IMR-90 (cell line): ENCODE measurements around the gene ALPK3. TPM values are rescaled to one million over a fixed set of nuclear protein-coding genes. Genes with fewer than 3 reads are reported as not detected.

Source experiments
- ATAC-seq: fragments of 200-7000 bp; cut with Tn5 transposase; 2 replicates; pipeline ENCODE4 v1.9.1; 2020; ENCODE audit warnings: low read depth, mild to moderate bottlenecking, moderate library complexity
- BruUV-seq: library from RNA; stranded (reverse); fragments of 400-500 nt; replicated peaks from 2 replicates; lab custom pipeline; 2021; lab: Mats Ljungman, UMichigan
- CTCF ChIA-PET: fragments of 300-600 bp; formaldehyde crosslinking; extraction: SDS; loops from one replicate; lab custom pipeline; 2021; ENCODE audit warnings: antibody characterized with exemption; lab: Yijun Ruan, JAX
- POLR2A ChIA-PET: fragments of 300-600 bp; sonication (Branson Sonifier 250); formaldehyde crosslinking; loops from one replicate; lab custom pipeline; 2022; ENCODE audit warnings: antibody characterized with exemption; ENCODE audit not compliant: unreplicated experiment; lab: Charles Lee
- DNase-seq: peaks from one replicate; pipeline ENCODE4 v3.0.0; 2013
- H2AFZ ChIP-seq: replicated peaks from 2 replicates; pipeline ENCODE3; 2013; ENCODE audit warnings: low read length, mild to moderate bottlenecking; ENCODE audit not compliant: poor library complexity
- H2AK5ac ChIP-seq: 2 replicates; pipeline ENCODE4 v1.6.1; 2013; ENCODE audit warnings: low read depth, low read length, inconsistent platforms
- H2AK9ac ChIP-seq: replicated peaks from 2 replicates; pipeline ENCODE3; 2013; ENCODE audit warnings: mild to moderate bottlenecking, low read depth, low read length, moderate library complexity; ENCODE audit not compliant: poor library complexity
- H2BK120ac ChIP-seq: 2 replicates; pipeline ENCODE4 v1.6.1; 2013; ENCODE audit warnings: low read depth, low read length, inconsistent platforms
- H2BK15ac ChIP-seq: 3 replicates; pipeline ENCODE4 v1.6.1; 2013; ENCODE audit warnings: low read depth, low read length, inconsistent platforms
- H2BK20ac ChIP-seq: 2 replicates; pipeline ENCODE4 v1.6.1; 2013; ENCODE audit warnings: low read depth, mild to moderate bottlenecking, inconsistent platforms, low read length, moderate library complexity
- H2BK5ac ChIP-seq: 2 replicates; pipeline ENCODE4 v1.6.1; 2013; ENCODE audit warnings: mild to moderate bottlenecking, low read depth, low read length, inconsistent platforms; ENCODE audit not compliant: poor library complexity, severe bottlenecking
- H3K14ac ChIP-seq: replicated peaks from 2 replicates; pipeline ENCODE4 v1.6.1; 2013; ENCODE audit warnings: low read depth, low read length, inconsistent platforms
- H3K18ac ChIP-seq: 2 replicates; pipeline ENCODE4 v1.6.1; 2013; ENCODE audit warnings: low read depth, low read length, control low read depth
- H3K23ac ChIP-seq: 2 replicates; pipeline ENCODE4 v1.6.1; 2013; ENCODE audit warnings: low read depth, low read length, inconsistent platforms
- H3K27ac ChIP-seq: 2 replicates; pipeline ENCODE4 v1.5.1; 2013; ENCODE audit warnings: mild to moderate bottlenecking, control low read depth, low read length; ENCODE audit not compliant: insufficient read depth
- H3K27me3 ChIP-seq: 2 replicates; pipeline ENCODE4 v1.6.1; 2013; ENCODE audit warnings: low read length; ENCODE audit not compliant: control insufficient read depth, insufficient read depth
- H3K36me3 ChIP-seq: 2 replicates; pipeline ENCODE4 v1.6.1; 2013; ENCODE audit warnings: low read length, mixed read lengths; ENCODE audit not compliant: control insufficient read depth, insufficient read depth
- H3K4ac ChIP-seq: 2 replicates; pipeline ENCODE4 v1.6.1; 2013; ENCODE audit warnings: low read depth, low read length, inconsistent platforms
- H3K4me1 ChIP-seq: 2 replicates; pipeline ENCODE4 v1.6.1; 2013; ENCODE audit warnings: low read length, mixed read lengths; ENCODE audit not compliant: control insufficient read depth, insufficient read depth
- H3K4me2 ChIP-seq: 2 replicates; pipeline ENCODE4 v1.6.1; 2013; ENCODE audit warnings: low read depth, mild to moderate bottlenecking, control low read depth, low read length, moderate library complexity
- H3K4me3 ChIP-seq: 2 replicates; pipeline ENCODE4 v1.5.1; 2013; ENCODE audit warnings: low read depth, mild to moderate bottlenecking, control low read depth, low read length, moderate library complexity; ENCODE audit not compliant: insufficient read depth
- H3K56ac ChIP-seq: 2 replicates; pipeline ENCODE4 v1.6.1; 2013; ENCODE audit warnings: low read length, inconsistent platforms; ENCODE audit not compliant: insufficient read depth; ENCODE audit errors: extremely low read depth
- H3K79me1 ChIP-seq, 2 experiments: 2 replicates each; pipeline ENCODE4 v1.6.1; 2013; ENCODE audit warnings: low read length in 2 of 2, inconsistent platforms in 1 of 2, low read depth in 1 of 2
- H3K9ac ChIP-seq: 2 replicates; pipeline ENCODE4 v1.6.1; 2013; ENCODE audit warnings: low read depth, low read length, control low read depth
- H3K9me1 ChIP-seq: 2 replicates; pipeline ENCODE4 v1.6.1; 2013; ENCODE audit warnings: low read length, inconsistent platforms; ENCODE audit not compliant: insufficient read depth
- H3K9me3 ChIP-seq: 2 replicates; pipeline ENCODE4 v1.6.1; 2013; ENCODE audit warnings: low read length; ENCODE audit not compliant: control insufficient read depth, insufficient read depth
- H4K20me1 ChIP-seq: 2 replicates; pipeline ENCODE4 v1.6.1; 2013; ENCODE audit warnings: low read length, inconsistent platforms; ENCODE audit not compliant: insufficient read depth
- H4K5ac ChIP-seq: 2 replicates; pipeline ENCODE4 v1.6.1; 2013; ENCODE audit warnings: mild to moderate bottlenecking, low read depth, low read length, control low read depth
- H4K8ac ChIP-seq, 2 experiments: 2 replicates each; pipeline ENCODE4 v1.6.1; 2013; ENCODE audit warnings: low read depth in 2 of 2, low read length in 2 of 2, control low read depth in 1 of 2, inconsistent platforms in 1 of 2
- H4K91ac ChIP-seq: 2 replicates; pipeline ENCODE4 v1.6.1; 2013; ENCODE audit warnings: low read depth, low read length, inconsistent platforms; ENCODE audit not compliant: insufficient read depth
- CEBPB ChIP-seq: IDR thresholded peaks from 2 replicates; pipeline ENCODE4 v1.6.1; 2012; ENCODE audit warnings: low read depth, low read length, improper control_type of control experiment
- POLR2A ChIP-seq: IDR thresholded peaks from 2 replicates; pipeline ENCODE4 v1.6.1; 2012; ENCODE audit warnings: mild to moderate bottlenecking, low read depth, low read length
- RAD21 ChIP-seq: IDR thresholded peaks from 2 replicates; pipeline ENCODE4 v1.6.1; 2012; ENCODE audit warnings: low read length, improper control_type of control experiment
- RCOR1 ChIP-seq: IDR thresholded peaks from 2 replicates; pipeline ENCODE4 v1.6.1; 2012; ENCODE audit warnings: mild to moderate bottlenecking, low read length, improper control_type of control experiment; ENCODE audit not compliant: insufficient replicate concordance
- WGBS, 2 experiments: methylation state at CpG; one replicate each; pipeline versions ENCODE4 v1.1.5 to v1.1.7; 2013; ENCODE audit warnings: missing lambda C conversion rate in 2 of 2; ENCODE audit not compliant: insufficient read length in 1 of 2; ENCODE audit errors: extremely low coverage in 2 of 2; 5-methylcytosine and 5-hydroxymethylcytosine counted together
- dilution Hi-C: fragments of 300-500 bp; cut with HindIII; formaldehyde crosslinking; loops from one replicate; pipeline ENCODE4 v1.14.3; 2018; ENCODE audit warnings: low sequenced_read_pairs; ENCODE audit not compliant: unreplicated experiment
- in situ Hi-C: fragments of 300-500 bp; cut with MboI; formaldehyde crosslinking; loops from 3 replicates; pipeline ENCODE4 v1.14.3; 2019; ENCODE audit warnings: low sequenced_read_pairs, inconsistent platforms, mixed read lengths
- intact Hi-C: fragments of 100-400 bp; cut with micrococcal nuclease; formaldehyde crosslinking; loops from 2 replicates; pipeline ENCODE4 v1.10.0; 2022
- polyA plus RNA-seq, 3 experiments: library from polyadenylated mRNA; depleted of rRNA; stranded (reverse); fragments of >200 nt; gene quantifications; 2 replicates each; pipeline ENCODE4 v1.2.3, GENCODE V29; 2012; ENCODE audit warnings: low replicate concordance in 1 of 3
- total RNA-seq: library from RNA; depleted of rRNA; stranded (reverse); fragments of >200 nt; gene quantifications from 2 replicates; pipeline ENCODE4 v1.2.3, GENCODE V29; 2012

The ALPK3 gene
- total and polyA plus RNA-seq, 2 of the 4 experiments (the other 2 are of a cell fraction): under 0.01 to 0.26 TPM

GRCh38 chr15:84885801-84886200 lies 68.6 kb downstream of the ALPK3 start:
- intact Hi-C loops: no loop called here
- H3K4me2 ChIP-seq: no peak overlapping the region
- H3K14ac ChIP-seq: no peak overlapping the region
- H2BK15ac ChIP-seq: no peak overlapping the region
- H3K56ac ChIP-seq: no peak overlapping the region
- H2AK5ac ChIP-seq: no peak overlapping the region
- H2BK120ac ChIP-seq: no peak overlapping the region
- TF ChIP-seq RAD21: no peak
- TF ChIP-seq RCOR1: no peak
- TF ChIP-seq CEBPB: no peak
- no peak for TF ChIP-seq POLR2A
- H4K91ac ChIP-seq: no peak overlapping the region
- H3K9me1 ChIP-seq: no peaks in the 10 kb centered on the region
- 100% methylated on average over 2 of the region's 7 CpGs; no CpG with 5 or more reads in 1 of the 2 experiments for whole genome bisulfite sequencing, 2 experiments
- H4K8ac ChIP-seq: no peak overlapping the region
- no peaks in the 10 kb centered on the region for H3K4me1 ChIP-seq
- CTCF ChIA-PET: interaction anchor here (0.6 kb wide), 1 partner anchor 100 kb away, joined by 5 read pairs; no protein-coding TSS in a partner anchor
- in situ Hi-C loops: no loop called here
- H3K9me3 ChIP-seq: no peaks in the 10 kb centered on the region
- no TSS peak for BruUV-seq
- POLR2A ChIA-PET: no interaction called here
- no peak overlapping the region for H4K5ac ChIP-seq
- no peak overlapping the region for H3K27ac ChIP-seq
- no peak overlapping the region for H3K18ac ChIP-seq
- dilution Hi-C loops: no loop called here
- no peak overlapping the region for H2AFZ ChIP-seq
- no peak for DNase-seq
- no peak overlapping the region for H3K23ac ChIP-seq
- no peak overlapping the region for H3K4me3 ChIP-seq
- H2AK9ac ChIP-seq: no peak overlapping the region
- H2BK20ac ChIP-seq: no peak overlapping the region
- H3K4ac ChIP-seq: no peak overlapping the region
- no peaks in the 10 kb centered on the region for H4K20me1 ChIP-seq
- no peak overlapping the region for H3K9ac ChIP-seq
- H3K79me1 ChIP-seq: no peaks in the 10 kb centered on the region
- ATAC-seq: no peak
- no peak overlapping the region for H2BK5ac ChIP-seq
- no peaks in the 10 kb centered on the region for H3K36me3 ChIP-seq
- peaks cover 37% of the 10 kb centered on the region for H3K27me3 ChIP-seq
